Adipose tissue (tissue), 3 donors: ENCODE results near the gene MED14. TPM values are rescaled to one million over a fixed set of nuclear protein-coding genes. Genes with fewer than 3 reads are reported as not detected.

ENCODE experiments used
- H3K27ac ChIP-seq: one replicate; pipeline ENCODE4 v1.5.1; 2013; ENCODE audit warnings: low read depth, low read length
- WGBS, 3 donors: extraction: QIAGEN DNeasy Blood & Tissue Kit; methylation state at CpG; one replicate each; pipeline ENCODE4 v1.1.7; 2013; 5-methylcytosine and 5-hydroxymethylcytosine counted together
- polyA plus RNA-seq, 3 donors: library from polyadenylated mRNA; stranded (reverse); fragments of 200-250 nt; gene quantifications; one replicate each; pipeline ENCODE4 v1.2.3, GENCODE V29; 2013
- donor health status: healthy with polysubstance abuse.
- donor health status: Bipolar disorder and iron deficiency.
- donor health status: healthy.

The MED14 gene
- polyA plus RNA-seq, 3 donors, result 7.6 to 9.4 (median 8.8) TPM

- WGBS, 3 donors, result 73 to 88% (median 79%) methylated on average over 5 of the region's 5 CpGs
- no peak overlapping the region for H3K27ac ChIP-seq
Observed at GRCh38 chrX:40628506-40628905, 106.8 kb downstream of the MED14 start.

- WGBS, 3 donors, result 87 to 91% (median 90%) methylated on average over 4 of the region's 4 CpGs
- no peak overlapping the region for H3K27ac ChIP-seq
Observed at GRCh38 chrX:40625294-40625693, 110.0 kb downstream of the MED14 start.

DNA sequence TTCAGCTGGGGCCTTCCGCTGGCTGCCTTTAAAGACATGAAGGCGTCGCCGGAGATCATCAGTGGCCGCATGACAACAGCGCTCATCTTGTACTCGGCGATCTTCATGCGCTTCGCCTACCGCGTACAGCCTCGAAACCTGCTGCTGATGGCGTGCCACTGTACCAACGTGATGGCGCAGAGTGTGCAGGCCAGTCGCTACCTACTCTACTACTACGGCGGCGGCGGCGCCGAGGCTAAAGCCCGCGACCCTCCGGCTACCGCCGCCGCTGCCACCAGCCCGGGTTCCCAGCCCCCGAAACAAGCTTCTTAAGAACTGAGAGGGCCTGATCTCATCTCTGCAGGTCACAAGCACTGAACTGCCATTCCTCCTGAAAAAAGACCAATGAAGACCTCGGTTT, 111.7 kb downstream of the MED14 start:
- WGBS, 3 donors, result 86 to 92% (median 92%) methylated on average over 25 to 32 of the region's 32 CpGs

DNA sequence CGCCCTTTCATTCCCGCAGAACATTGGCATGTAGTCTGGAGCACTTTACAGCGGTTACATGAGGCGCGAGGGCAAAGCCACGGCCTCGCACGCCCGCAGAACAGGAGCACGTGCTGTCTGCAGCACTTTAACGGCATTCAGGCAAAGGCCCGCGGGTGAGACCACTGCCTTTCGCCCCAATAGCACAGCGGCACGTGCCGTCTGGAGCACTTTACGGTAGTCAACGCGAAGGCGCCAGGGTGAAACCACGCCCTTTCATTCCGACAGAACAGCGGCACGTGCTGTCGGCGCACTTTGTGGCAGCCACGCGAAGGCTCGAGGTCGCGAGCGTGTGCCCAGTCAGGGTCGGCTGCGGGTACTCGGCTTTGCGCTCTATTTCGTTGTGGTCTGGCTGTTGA, 112.2 kb downstream of the MED14 start, which contains the start of gene MPC1L:
MPC1L (plus strand) TSS at position 290 of the 398 bp plus-strand sequence. CDS start 138 bp downstream, outside the sequence.
- 88 to 95% (median 92%) methylated on average over 25 to 38 of the region's 38 CpGs for WGBS, 3 donors

More for the DNA sequence above, 111.7 kb downstream of the MED14 start:
- H3K27ac ChIP-seq, result no peak overlapping the region

GRCh38 chrX:40622479-40623138, 112.7 kb downstream of the MED14 start:
- no peak overlapping the region for H3K27ac ChIP-seq
- WGBS, 3 donors, result 76 to 82% (median 81%) methylated on average over 16 to 18 of the region's 18 CpGs

More for the DNA sequence above, 112.2 kb downstream of the MED14 start, which contains the start of gene MPC1L:
- no peak within 1 kb of the TSS for H3K27ac ChIP-seq

DNA sequence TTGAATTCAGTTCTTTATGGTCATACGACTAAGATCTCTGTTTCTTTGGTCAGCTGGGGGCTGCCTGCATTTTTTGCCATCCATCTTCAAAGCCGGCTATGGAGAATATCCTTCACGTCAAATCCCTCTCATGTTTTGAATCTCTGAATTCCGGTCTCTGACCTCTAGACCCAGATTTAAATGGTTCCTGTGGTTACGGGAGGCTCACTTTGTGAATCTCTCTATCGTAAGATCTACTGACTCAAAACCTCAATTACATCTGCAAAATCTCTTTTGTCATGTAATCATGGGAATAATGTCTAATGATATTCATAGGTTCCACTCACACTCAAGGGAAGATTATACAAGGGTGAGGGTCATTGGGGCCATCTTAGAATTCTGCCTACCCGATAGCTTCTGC, 117.8 kb downstream of the MED14 start:
- no peak overlapping the region for H3K27ac ChIP-seq
- WGBS, 3 donors, result 77 to 80% (median 78%) methylated on average over 7 of the region's 7 CpGs

DNA sequence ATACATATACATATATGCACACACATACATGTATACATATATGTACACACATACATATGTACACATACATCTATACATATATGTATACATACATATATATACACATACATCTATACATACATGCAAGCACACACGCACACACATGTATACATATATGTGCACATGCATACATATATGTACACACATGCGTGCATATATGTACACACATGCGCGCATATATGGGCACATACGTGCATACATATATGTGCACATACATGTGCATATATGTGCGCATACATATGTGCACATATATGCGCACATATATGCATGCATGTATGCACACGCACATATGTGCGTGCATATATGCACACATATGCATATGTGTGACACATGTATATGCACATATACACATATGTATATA, 119.4 kb downstream of the MED14 start:
- H3K27ac ChIP-seq, result no peak overlapping the region
- 79 to 81% (median 80%) methylated on average over 9 of the region's 9 CpGs for WGBS, 3 donors

GRCh38 chrX:40612511-40612910, 122.8 kb downstream of the MED14 start:
- 54 to 64% (median 57%) methylated on average over 4 of the region's 4 CpGs for WGBS, 3 donors
- no peak overlapping the region for H3K27ac ChIP-seq

GRCh38 chrX:40607381-40607780, 128.0 kb downstream of the MED14 start:
- H3K27ac ChIP-seq, result no peak overlapping the region
- WGBS, 3 donors, result 80 to 85% (median 84%) methylated on average over 3 of the region's 3 CpGs

GRCh38 chrX:40603446-40603845, 131.9 kb downstream of the MED14 start:
- no peak overlapping the region for H3K27ac ChIP-seq
- 86 to 98% (median 95%) methylated on average over 6 of the region's 6 CpGs for WGBS, 3 donors

Other genes with a start within 250 kb of the MED14 start
- 10 to 100 TPM; 24.1 to 70.7 (median 45.8) TPM for gene ATP6AP2, start 154.6 kb downstream of the MED14 start, polyA plus RNA-seq
- not detected for gene MPC1L, start 112.1 kb downstream of the MED14 start, polyA plus RNA-seq
- 1 to 10 TPM; 5.2 to 7.3 (median 7.0) TPM for gene CXorf38, start 88.0 kb downstream of the MED14 start, polyA plus RNA-seq